HL-60/S4 (cell line): Measurements from ENCODE around the gene MYO19.

Experiments used
- in situ Hi-C: fragments of 300-500 bp; cut with MboI; formaldehyde crosslinking; loops from 2 replicates; pipeline ENCODE4 v1.14.3; 2022; ENCODE audit warnings: low sequenced_read_pairs

Gene MYO19, protein sequence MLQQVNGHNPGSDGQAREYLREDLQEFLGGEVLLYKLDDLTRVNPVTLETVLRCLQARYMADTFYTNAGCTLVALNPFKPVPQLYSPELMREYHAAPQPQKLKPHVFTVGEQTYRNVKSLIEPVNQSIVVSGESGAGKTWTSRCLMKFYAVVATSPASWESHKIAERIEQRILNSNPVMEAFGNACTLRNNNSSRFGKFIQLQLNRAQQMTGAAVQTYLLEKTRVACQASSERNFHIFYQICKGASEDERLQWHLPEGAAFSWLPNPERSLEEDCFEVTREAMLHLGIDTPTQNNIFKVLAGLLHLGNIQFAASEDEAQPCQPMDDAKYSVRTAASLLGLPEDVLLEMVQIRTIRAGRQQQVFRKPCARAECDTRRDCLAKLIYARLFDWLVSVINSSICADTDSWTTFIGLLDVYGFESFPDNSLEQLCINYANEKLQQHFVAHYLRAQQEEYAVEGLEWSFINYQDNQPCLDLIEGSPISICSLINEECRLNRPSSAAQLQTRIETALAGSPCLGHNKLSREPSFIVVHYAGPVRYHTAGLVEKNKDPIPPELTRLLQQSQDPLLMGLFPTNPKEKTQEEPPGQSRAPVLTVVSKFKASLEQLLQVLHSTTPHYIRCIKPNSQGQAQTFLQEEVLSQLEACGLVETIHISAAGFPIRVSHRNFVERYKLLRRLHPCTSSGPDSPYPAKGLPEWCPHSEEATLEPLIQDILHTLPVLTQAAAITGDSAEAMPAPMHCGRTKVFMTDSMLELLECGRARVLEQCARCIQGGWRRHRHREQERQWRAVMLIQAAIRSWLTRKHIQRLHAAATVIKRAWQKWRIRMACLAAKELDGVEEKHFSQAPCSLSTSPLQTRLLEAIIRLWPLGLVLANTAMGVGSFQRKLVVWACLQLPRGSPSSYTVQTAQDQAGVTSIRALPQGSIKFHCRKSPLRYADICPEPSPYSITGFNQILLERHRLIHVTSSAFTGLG

GRCh38 chr17:36534840-36535668 is at the start of gene MYO19, which contains the start of gene PIGW:
MYO19 (minus strand) TSS chr17:36534868; CDS start chr17:36532538, 2,330 bp downstream.
PIGW (plus strand) TSS chr17:36534987; CDS start chr17:36537102, 2,115 bp downstream.
- in situ Hi-C loops: no loop called here

GRCh38 chr17:36583787-36584186 is 49.1 kb upstream of the MYO19 start:
- in situ Hi-C loops: no loop called here

GRCh38 chr17:36578671-36579070 is 44.0 kb upstream of the MYO19 start:
- in situ Hi-C loops: no loop called here

DNA sequence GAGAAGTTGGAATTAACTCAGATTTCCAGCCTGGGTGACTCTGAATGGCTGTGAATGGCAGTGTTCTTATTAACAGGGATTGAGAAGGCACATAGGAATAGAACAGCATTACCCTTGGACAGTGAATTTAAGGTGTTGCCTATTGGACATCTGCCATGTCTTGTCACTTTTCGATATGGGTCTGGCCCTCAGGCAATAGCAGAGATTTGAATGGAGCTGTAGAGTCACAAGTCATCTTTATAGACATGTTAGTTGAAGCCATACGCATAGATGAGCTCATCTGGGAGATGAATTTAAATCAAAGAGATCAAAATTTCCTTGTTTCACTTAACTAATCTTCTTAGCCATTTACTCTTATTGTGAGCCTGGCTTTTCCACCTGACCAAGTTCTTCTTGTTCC is 42.1 kb upstream of the MYO19 start:
- in situ Hi-C loops: no loop called here

DNA sequence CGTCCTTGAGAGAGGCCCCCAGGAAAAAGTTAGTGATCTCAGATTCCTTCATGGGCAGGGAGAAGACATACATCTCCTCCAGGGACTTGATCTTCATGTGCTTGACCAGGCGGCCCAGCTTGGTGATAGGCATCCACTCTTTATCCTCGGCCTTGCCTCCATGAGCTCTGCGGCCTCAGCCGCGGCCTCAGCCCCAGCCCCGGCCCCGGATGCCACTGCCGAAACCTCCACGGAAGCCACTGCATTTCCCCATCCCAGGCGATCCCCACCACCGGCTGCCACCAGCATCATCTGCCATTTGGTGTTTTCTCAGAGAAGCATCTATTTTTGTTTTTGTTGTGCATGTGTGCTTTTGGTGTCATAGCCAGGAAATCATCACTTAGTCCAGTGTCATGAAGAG is 40.4 kb upstream of the MYO19 start:
- in situ Hi-C loops: no loop called here

- in situ Hi-C loops: no loop called here
These were observed 31.4 kb upstream of the MYO19 start for GRCh38 chr17:36566081-36566480.

GRCh38 chr17:36553459-36553858 is 18.8 kb upstream of the MYO19 start:
- in situ Hi-C loops: no loop called here

- in situ Hi-C loops: no loop called here
These were observed 16.1 kb upstream of the MYO19 start for GRCh38 chr17:36550491-36551417.

DNA sequence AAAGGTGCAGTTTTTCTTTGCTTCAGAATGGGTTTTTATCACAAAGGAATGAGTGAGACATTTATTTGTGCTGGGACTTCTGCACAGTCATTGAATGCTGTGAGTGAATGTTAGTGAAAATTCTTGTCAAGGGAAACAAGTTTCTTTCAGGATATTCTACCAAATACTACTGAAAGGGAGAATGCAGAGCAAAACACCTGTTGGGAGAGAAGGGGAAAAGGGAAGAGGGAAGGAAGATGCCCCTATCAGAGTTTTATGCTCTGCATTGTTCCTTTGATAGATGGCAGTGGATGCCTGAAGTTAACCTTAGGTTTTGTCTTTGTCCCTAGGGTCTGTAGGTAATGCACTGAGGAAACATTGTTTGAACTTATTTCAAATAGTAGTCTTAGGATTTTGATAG is 13.1 kb upstream of the MYO19 start:
- in situ Hi-C loops: no loop called here

DNA sequence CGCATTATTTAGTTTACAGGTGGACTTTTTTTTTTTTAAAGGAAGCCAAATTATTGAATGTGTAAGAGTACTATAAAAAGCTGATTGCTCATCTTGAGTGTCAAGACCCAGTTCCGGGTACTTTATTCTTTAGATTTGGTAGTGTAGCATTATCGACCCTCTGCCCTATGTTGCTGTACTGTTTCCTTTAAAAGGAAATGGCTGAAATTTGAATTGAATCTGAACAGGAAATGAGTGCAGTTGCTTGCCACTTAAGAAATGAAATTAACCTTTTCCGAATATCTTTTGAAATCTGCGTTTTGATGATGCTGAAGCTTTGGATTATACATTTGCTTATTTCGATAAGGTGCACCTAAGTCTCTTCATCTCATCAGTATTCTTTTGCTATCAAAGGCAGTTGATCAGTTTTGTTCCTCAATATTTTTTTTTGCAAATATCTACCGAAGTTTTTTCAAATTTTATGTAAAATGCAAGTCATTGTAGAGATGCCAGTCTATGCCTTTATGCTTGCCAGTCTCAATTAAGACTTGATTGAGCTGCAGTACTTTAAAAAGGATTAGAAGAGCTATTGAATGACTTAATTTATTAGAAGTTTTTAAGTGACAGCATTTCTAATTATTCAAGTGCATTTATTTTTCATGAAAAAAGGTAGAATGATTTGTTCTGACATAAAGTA is 11.9 kb upstream of the MYO19 start:
- in situ Hi-C loops: no loop called here

DNA sequence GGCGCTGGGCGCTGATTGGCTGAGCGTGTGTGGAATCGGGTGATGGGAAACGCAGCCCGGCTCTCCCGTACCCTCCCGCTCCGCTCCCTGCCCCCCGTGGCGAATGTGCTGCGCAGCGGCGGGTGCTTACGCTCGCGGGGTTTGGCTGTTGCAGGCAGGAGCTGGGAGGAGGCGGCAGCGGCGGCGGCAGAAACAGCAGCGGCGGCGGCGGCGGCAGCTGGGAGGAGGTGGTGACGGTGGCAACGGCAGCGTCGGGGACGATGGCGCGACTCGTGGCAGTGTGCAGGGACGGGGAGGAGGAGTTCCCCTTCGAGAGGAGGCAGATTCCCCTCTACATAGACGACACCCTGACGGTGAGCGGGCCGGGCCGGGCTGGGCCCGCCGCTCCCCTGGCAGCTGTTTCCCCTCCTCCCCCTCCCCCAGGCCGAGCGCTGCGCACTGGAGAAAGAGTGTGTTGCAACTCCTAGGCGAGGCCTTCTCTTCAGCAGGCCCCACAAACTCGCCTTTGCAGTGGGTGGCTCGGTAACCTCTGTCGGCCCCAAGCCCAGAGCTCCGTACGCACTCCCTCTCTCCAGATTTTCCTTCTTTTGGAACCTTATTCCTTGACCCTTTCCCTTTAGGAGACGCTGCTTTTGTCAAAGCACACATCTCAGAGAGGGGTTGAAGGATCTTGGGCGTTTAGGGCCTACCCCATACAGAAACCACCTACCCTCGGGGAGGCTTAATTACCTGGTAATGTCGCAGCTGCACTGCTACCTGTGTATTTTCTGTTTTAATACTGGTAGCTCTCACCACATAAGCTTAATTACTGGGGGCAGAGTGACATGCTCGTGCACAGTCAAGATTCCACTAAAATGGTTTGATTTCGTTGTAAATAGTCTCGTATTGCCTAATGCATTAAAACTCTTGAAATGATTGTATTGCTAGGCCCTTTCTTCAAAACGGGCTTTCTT is 11.1 kb upstream of the MYO19 start:
- in situ Hi-C loops: no loop called here

DNA sequence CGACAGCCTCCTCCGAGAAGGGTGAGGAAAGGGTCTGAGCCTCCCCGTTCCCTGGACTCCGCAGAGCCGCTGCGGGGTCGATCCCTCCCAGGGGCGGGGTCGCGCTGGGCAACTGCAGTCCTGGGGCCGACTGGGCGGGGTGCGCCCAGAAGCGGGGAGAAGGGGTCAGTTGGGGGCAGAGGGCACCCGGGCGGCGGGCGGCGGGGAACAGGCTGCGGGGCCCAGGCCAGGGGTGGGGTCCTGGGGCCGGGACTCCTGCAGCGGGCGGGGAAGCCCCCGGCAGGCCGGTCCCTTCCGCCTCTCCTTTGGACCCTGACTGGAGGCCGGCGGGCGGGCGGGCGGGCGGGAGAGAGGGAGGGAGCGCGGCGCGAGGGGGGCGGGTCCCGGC is 10.4 kb upstream of the MYO19 start:
- in situ Hi-C loops: no loop called here

DNA sequence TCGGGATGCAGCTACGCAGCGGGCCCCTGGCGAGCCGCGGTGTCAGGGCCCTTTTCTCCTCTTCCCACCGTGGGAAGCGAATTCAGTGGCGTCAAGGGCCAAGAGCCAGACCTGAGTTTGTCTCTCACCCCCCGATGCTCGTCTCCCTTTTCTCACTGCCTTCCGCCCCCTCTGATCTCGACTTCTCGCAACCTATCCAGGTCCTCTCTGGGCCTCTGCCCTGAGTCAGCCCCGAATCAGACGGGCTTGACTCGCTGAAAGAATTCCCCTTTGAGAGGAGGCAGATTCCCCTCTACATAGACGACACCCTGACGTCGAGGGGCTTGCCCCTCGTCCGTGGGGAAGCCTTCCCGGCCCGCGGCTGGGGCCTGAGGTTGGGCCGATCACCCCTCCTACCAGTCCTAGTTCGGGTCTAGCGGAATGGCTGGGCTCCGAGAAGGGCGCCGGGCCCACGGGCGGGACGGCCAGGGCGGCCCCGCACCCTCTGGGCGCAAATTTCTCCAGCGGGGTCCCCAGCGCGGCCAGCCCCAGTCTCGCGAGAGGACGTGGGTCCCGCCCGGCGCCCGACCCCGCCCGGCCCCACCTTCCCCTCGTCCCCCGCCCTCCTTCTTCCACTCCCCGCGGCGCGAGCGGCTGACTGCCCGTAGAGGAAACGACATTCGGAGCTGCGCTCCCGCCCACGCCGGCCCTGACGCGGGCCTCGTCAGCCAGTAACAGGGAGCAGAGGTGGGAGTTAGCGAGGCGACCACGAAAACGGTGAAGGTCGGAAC is 9.8 kb upstream of the MYO19 start, which contains the start of gene GGNBP2:
Gene GGNBP2, plus strand, starts transcription at position 613 of the 770 bp plus-strand sequence. CDS start 806 bp downstream, outside the sequence.
- in situ Hi-C loops: no loop called here

- in situ Hi-C loops: no loop called here
These were observed 9.3 kb upstream of the MYO19 start for GRCh38 chr17:36544044-36544306.

GRCh38 chr17:36542755-36543154 is 8.1 kb upstream of the MYO19 start:
- in situ Hi-C loops: no loop called here

DNA sequence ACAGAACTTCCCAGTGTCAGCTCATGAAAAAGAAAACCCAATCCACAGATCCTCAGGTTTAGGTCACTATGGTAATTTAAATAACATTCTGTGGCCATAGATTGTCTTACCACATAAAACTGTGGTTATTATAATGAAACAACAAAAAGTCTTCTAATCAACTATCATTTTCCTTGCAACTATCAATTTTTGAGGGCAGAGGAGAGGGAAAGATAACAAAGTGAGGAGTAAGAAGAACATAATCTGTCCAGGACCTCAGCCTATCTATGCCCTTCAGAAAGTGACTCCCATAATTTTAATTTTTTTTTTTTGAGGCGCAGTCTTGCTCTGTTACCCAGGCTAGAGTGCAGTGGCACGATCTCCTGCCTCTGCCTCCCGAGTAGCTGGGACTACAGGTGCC is 6.0 kb upstream of the MYO19 start:
- in situ Hi-C loops: no loop called here

GRCh38 chr17:36535669-36536081 is 1.0 kb upstream of the MYO19 start:
- in situ Hi-C loops: no loop called here
